ENCODE results near the gene PTGER2. TPM values are rescaled to one million over a fixed set of nuclear protein-coding genes. Genes with fewer than 3 reads are reported as not detected.

The PTGER2 gene
- total RNA-seq, 1 experiment from 2014 or later = 0.57 TPM

- Histone ChIP-seq H3K27ac (ENCODE audit: low read depth, low read length) (no peak overlapping the region), H2AFZ (ENCODE audit: low read depth, low read length, poor library complexity, severe bottlenecking) (no peak overlapping the region), H3K4me1 (ENCODE audit: control insufficient read depth in 1 of 2, insufficient read depth in 2 of 2, low read length in 2 of 2) (peaks cover 8 to 14% of the 10 kb centered on the region in 2 experiments; a peak in 2 of 4 replicates), H3K4me2 (ENCODE audit: low read length) (no peak overlapping the region), H4K20me1 (ENCODE audit: insufficient read depth) (no peaks in the 10 kb centered on the region), H3K27me3 (ENCODE audit: insufficient read depth, low read length) (no peaks in the 10 kb centered on the region; the same call in 1 of the 2 replicates), H3K9ac (ENCODE audit: low read length) (no peak overlapping the region), H3K4me3 (replicated peaks in 1 of 2; ENCODE audit: low read depth in 1 of 2, low read length in 2 of 2) (no peak overlapping the region), H3K36me3 (ENCODE audit: control insufficient read depth in 1 of 2, insufficient read depth in 2 of 2, low read length in 2 of 2) (no peaks in the 10 kb centered on the region), H3K9me3 (ENCODE audit: control insufficient read depth in 1 of 2, insufficient read depth in 1 of 2, low read depth in 1 of 2, low read length in 2 of 2) (no peaks in the 10 kb centered on the region), H3K9me2 (ENCODE audit: insufficient read depth) (no peaks in the 10 kb centered on the region), H3K79me2 (ENCODE audit: insufficient read depth, low read length) (no peaks in the 10 kb centered on the region)
- no peak for ATAC-seq
- POLR2A ChIA-PET = no interaction called here
- BruUV-seq (replicated peaks) = no TSS peak
- intact Hi-C loops (cut with micrococcal nuclease) = no loop called here
- CTCF ChIA-PET = no interaction called here
- RAD21 ChIA-PET (ENCODE audit: low non-redundant PET in 1 of 2, low total read pairs in 2 of 2, uncharacterized antibody in 2 of 2, unreplicated experiment in 2 of 2) = no interaction called here
- TF ChIP-seq CBX3 (IDR thresholded peaks at IDR 0.05; ENCODE audit: low read depth) = no peak
- no peak for DNase-seq (ENCODE audit: low read depth, low spot score)
These were observed 3.6 kb upstream of the PTGER2 start for GRCh38 chr14:52310541-52310940.

- Histone ChIP-seq H4K20me1 (ENCODE audit: insufficient read depth) (no peaks in the 10 kb centered on the region), H3K4me3 (replicated peaks in 1 of 2; ENCODE audit: low read depth in 1 of 2, low read length in 2 of 2) (no peak overlapping the region), H3K9me3 (ENCODE audit: control insufficient read depth in 1 of 2, insufficient read depth in 1 of 2, low read depth in 1 of 2, low read length in 2 of 2) (no peaks in the 10 kb centered on the region), H3K79me2 (ENCODE audit: insufficient read depth, low read length) (no peaks in the 10 kb centered on the region), H3K9ac (ENCODE audit: low read length) (no peak overlapping the region), H3K4me1 (ENCODE audit: control insufficient read depth in 1 of 2, insufficient read depth in 2 of 2, low read length in 2 of 2) (peaks cover 8 to 14% of the 10 kb centered on the region in 2 experiments; a peak in 2 of 4 replicates), H2AFZ (ENCODE audit: low read depth, low read length, poor library complexity, severe bottlenecking) (no peak overlapping the region), H3K36me3 (ENCODE audit: control insufficient read depth in 1 of 2, insufficient read depth in 2 of 2, low read length in 2 of 2) (no peaks in the 10 kb centered on the region), H3K4me2 (ENCODE audit: low read length) (no peak overlapping the region; the same call in 1 of the 2 replicates), H3K27me3 (ENCODE audit: insufficient read depth, low read length) (no peaks in the 10 kb centered on the region; the same call in 1 of the 2 replicates), H3K9me2 (ENCODE audit: insufficient read depth) (no peaks in the 10 kb centered on the region), H3K27ac (ENCODE audit: low read depth, low read length) (no peak overlapping the region)
- no TSS peak for BruUV-seq (replicated peaks)
- RAD21 ChIA-PET (ENCODE audit: low non-redundant PET in 1 of 2, low total read pairs in 2 of 2, uncharacterized antibody in 2 of 2, unreplicated experiment in 2 of 2) = no interaction called here
- CTCF ChIA-PET = no interaction called here
- intact Hi-C loops (cut with micrococcal nuclease) = no loop called here
- DNase-seq (ENCODE audit: low read depth, low spot score) (no peak), ATAC-seq (no peak)
- POLR2A ChIA-PET = no interaction called here
- TF ChIP-seq EZH2 (IDR thresholded peaks at IDR 0.05) (no peak), EZH2phosphoT487 (IDR thresholded peaks at IDR 0.05; ENCODE audit: borderline replicate concordance) (no peak), SRF (IDR thresholded peaks at IDR 0.05; ENCODE audit: low read depth) (no peak), SIN3A (IDR thresholded peaks at IDR 0.05; ENCODE audit: low read depth) (no peak), ZNF274 (IDR thresholded peaks at IDR 0.05; ENCODE audit: low read depth, low read length) (no peak), CEBPB (IDR thresholded peaks at IDR 0.05; ENCODE audit: low read depth) (no peak), CTCF (IDR thresholded peaks at IDR 0.05 in 2 of 3, conservative IDR thresholded peaks at IDR 0.05 in 1 of 3; ENCODE audit: borderline replicate concordance in 1 of 3, insufficient read depth in 1 of 3, low read depth in 2 of 3, low read length in 2 of 3) (no peak), ZBTB33 (IDR thresholded peaks at IDR 0.05; ENCODE audit: extremely low read depth, insufficient replicate concordance, low read length) (no peak), FOSL1 (IDR thresholded peaks at IDR 0.05; ENCODE audit: low read depth) (no peak), YY1 (IDR thresholded peaks at IDR 0.05; ENCODE audit: extremely low read depth, insufficient replicate concordance, low read depth, low read length) (no peak), ZFX (IDR thresholded peaks at IDR 0.05) (no peak)
These were observed 1.2 kb upstream of the PTGER2 start for GRCh38 chr14:52312931-52313355.
